ENCODE results near the gene ZCCHC4.

DNA sequence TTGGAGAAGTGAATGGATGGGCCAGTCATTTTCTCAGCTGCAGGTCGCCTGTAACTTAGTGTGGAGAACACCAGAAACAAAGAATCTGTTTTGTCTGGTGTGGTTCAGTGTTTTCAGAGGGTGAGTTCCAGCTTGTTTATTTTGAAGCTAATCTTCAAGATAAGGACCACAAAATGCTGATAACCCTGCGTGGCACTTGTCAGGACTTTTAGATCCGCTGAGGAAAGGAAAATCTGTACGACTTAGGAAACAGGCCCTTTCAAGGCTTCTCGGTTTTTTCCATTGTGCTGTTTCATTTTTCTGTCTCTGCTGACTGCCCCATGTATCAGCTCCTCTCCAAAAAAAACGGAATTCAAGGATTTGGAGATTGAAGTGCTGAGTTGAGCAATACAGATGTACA is 55.7 kb downstream of the ZCCHC4 start:
- TF ChIP-seq, protein P1, sequence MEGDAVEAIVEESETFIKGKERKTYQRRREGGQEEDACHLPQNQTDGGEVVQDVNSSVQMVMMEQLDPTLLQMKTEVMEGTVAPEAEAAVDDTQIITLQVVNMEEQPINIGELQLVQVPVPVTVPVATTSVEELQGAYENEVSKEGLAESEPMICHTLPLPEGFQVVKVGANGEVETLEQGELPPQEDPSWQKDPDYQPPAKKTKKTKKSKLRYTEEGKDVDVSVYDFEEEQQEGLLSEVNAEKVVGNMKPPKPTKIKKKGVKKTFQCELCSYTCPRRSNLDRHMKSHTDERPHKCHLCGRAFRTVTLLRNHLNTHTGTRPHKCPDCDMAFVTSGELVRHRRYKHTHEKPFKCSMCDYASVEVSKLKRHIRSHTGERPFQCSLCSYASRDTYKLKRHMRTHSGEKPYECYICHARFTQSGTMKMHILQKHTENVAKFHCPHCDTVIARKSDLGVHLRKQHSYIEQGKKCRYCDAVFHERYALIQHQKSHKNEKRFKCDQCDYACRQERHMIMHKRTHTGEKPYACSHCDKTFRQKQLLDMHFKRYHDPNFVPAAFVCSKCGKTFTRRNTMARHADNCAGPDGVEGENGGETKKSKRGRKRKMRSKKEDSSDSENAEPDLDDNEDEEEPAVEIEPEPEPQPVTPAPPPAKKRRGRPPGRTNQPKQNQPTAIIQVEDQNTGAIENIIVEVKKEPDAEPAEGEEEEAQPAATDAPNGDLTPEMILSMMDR (IDR thresholded peaks at IDR 0.05) = no peak
- TF ChIP-seq POLR2A (IDR thresholded peaks at IDR 0.05) = no peak
